H9 (cell line): ENCODE measurements around the gene TMC6. TPM values are rescaled to one million over a fixed set of nuclear protein-coding genes. Genes with fewer than 3 reads are reported as not detected.

Experiments used
- DNase-seq: peaks from one replicate; pipeline ENCODE4 v3.0.0-alpha.2; 2017
- H2AFZ ChIP-seq: one replicate; pipeline ENCODE4 v1.6.1; 2013; ENCODE audit warnings: mild to moderate bottlenecking, low read length, control low read depth, moderate library complexity
- H2AK5ac ChIP-seq: 2 replicates; pipeline ENCODE4 v1.6.1; 2013; ENCODE audit warnings: low read length, control low read depth, mixed read lengths; ENCODE audit not compliant: insufficient read length
- H2BK120ac ChIP-seq: one replicate; pipeline ENCODE4 v1.6.1; 2013; ENCODE audit warnings: low read depth, mild to moderate bottlenecking, low read length, control low read depth, inconsistent platforms; ENCODE audit not compliant: poor library complexity, severe bottlenecking
- H2BK12ac ChIP-seq: 2 replicates; pipeline ENCODE4 v1.6.1; 2013; ENCODE audit warnings: low read length, control low read depth, mixed read lengths, low read depth; ENCODE audit not compliant: insufficient read length
- H2BK15ac ChIP-seq: 2 replicates; pipeline ENCODE4 v1.6.1; 2013; ENCODE audit warnings: low read depth, low read length, control low read depth
- H2BK20ac ChIP-seq: one replicate; pipeline ENCODE4 v1.6.1; 2013; ENCODE audit warnings: low read depth, mild to moderate bottlenecking, low read length, control low read depth, inconsistent platforms; ENCODE audit not compliant: poor library complexity, severe bottlenecking
- H2BK5ac ChIP-seq: 2 replicates; pipeline ENCODE4 v1.6.1; 2013; ENCODE audit warnings: low read length, control low read depth, mixed read lengths; ENCODE audit not compliant: insufficient read length
- H3K14ac ChIP-seq: 2 replicates; pipeline ENCODE4 v1.6.1; 2013; ENCODE audit warnings: low read length, control low read depth; ENCODE audit not compliant: insufficient read depth
- H3K18ac ChIP-seq: 2 replicates; pipeline ENCODE4 v1.6.1; 2013; ENCODE audit warnings: low read depth, mild to moderate bottlenecking, mixed read lengths, low read length, control low read depth; ENCODE audit not compliant: insufficient read length
- H3K23ac ChIP-seq: 2 replicates; pipeline ENCODE4 v1.6.1; 2013; ENCODE audit warnings: low read length, control low read depth, mixed read lengths, low read depth; ENCODE audit not compliant: insufficient read length
- H3K23me2 ChIP-seq: 2 replicates; pipeline ENCODE4 v1.6.1; 2013; ENCODE audit warnings: low read depth, mild to moderate bottlenecking, mixed read lengths, low read length, control low read depth; ENCODE audit not compliant: insufficient read length, poor library complexity, severe bottlenecking
- H3K27ac ChIP-seq: 2 replicates; pipeline ENCODE4 v1.5.1; 2013; ENCODE audit warnings: low read length, control low read depth, mixed read lengths, low read depth; ENCODE audit not compliant: insufficient read length
- H3K27me3 ChIP-seq: 2 replicates; pipeline ENCODE4 v1.6.1; 2013; ENCODE audit warnings: low read length, control low read depth, inconsistent platforms; ENCODE audit not compliant: insufficient read depth
- H3K4ac ChIP-seq: 2 replicates; pipeline ENCODE4 v1.6.1; 2013; ENCODE audit warnings: low read depth, mild to moderate bottlenecking, control low read depth, inconsistent platforms, low read length, moderate library complexity
- H3K4me1 ChIP-seq: 2 replicates; pipeline ENCODE4 v1.6.1; 2013; ENCODE audit warnings: low read length, control low read depth, inconsistent platforms; ENCODE audit not compliant: insufficient read depth
- H3K4me2 ChIP-seq: 2 replicates; pipeline ENCODE4 v1.6.1; 2013; ENCODE audit warnings: low read length, control low read depth, mixed read lengths; ENCODE audit not compliant: insufficient read length, insufficient read depth
- H3K56ac ChIP-seq: 2 replicates; pipeline ENCODE4 v1.6.1; 2013; ENCODE audit warnings: low read depth, mild to moderate bottlenecking, mixed read lengths, low read length, control low read depth; ENCODE audit not compliant: insufficient read length
- H3K79me1 ChIP-seq: 2 replicates; pipeline ENCODE4 v1.6.1; 2013; ENCODE audit warnings: low read depth, mild to moderate bottlenecking, moderate library complexity, low read length, control low read depth, inconsistent platforms; ENCODE audit not compliant: insufficient read depth, poor library complexity, severe bottlenecking
- H3K79me2 ChIP-seq: 2 replicates; pipeline ENCODE4 v1.6.1; 2013; ENCODE audit warnings: low read length, control low read depth, inconsistent platforms; ENCODE audit not compliant: insufficient read depth
- H3K9ac ChIP-seq: 2 replicates; pipeline ENCODE4 v1.6.1; 2013; ENCODE audit warnings: low read length, control low read depth, mixed read lengths; ENCODE audit not compliant: insufficient read length; ENCODE audit errors: extremely low read depth
- H3K9me3 ChIP-seq: one replicate; pipeline ENCODE4 v1.6.1; 2013; ENCODE audit warnings: low read depth, low read length, inconsistent platforms; ENCODE audit not compliant: control insufficient read depth
- H3T11ph ChIP-seq: one replicate; pipeline ENCODE4 v1.6.1; 2013; ENCODE audit warnings: mild to moderate bottlenecking, low read length, control low read depth, inconsistent platforms
- H4K20me1 ChIP-seq: one replicate; pipeline ENCODE4 v1.6.1; 2013; ENCODE audit not compliant: control insufficient read depth, insufficient read length, insufficient read depth
- H4K5ac ChIP-seq: 2 replicates; pipeline ENCODE4 v1.6.1; 2013; ENCODE audit warnings: low read depth, mild to moderate bottlenecking, mixed read lengths, low read length, control low read depth; ENCODE audit not compliant: insufficient read length
- H4K8ac ChIP-seq: replicated peaks from 2 replicates; pipeline ENCODE4 v1.6.1; 2013; ENCODE audit warnings: low read length, control low read depth, mixed read lengths, low read depth; ENCODE audit not compliant: insufficient read length
- H4K91ac ChIP-seq: 2 replicates; pipeline ENCODE4 v1.6.1; 2013; ENCODE audit warnings: low read depth, mild to moderate bottlenecking, moderate library complexity, mixed read lengths, low read length, control low read depth; ENCODE audit not compliant: insufficient read length
- H3K27ac Mint-ChIP-seq, 3 experiments: 2 replicates in 2 of 3; 3 replicates in 1 of 3; pipeline ENCODE4 v1.8.0; 2020 to 2021; ENCODE audit warnings: mixed read lengths in 3 of 3, mild to moderate bottlenecking in 1 of 3, moderate library complexity in 1 of 3
- H3K27me3 Mint-ChIP-seq: 2 replicates; pipeline ENCODE4 v1.8.0; 2021; ENCODE audit warnings: low read depth, mild to moderate bottlenecking, moderate library complexity, mixed read lengths
- H3K36me3 Mint-ChIP-seq, 3 experiments: 2 replicates in 2 of 3; 3 replicates in 1 of 3; pipeline ENCODE4 v1.8.0; 2020 to 2021; ENCODE audit warnings: low read depth in 3 of 3, mixed read lengths in 3 of 3; ENCODE audit not compliant: insufficient read depth in 1 of 3
- H3K4me1 Mint-ChIP-seq, 2 experiments: 2 replicates each; pipeline ENCODE4 v1.8.0; 2020; ENCODE audit warnings: mixed read lengths in 2 of 2
- H3K4me3 Mint-ChIP-seq, 2 experiments: 2 replicates in 1 of 2; 3 replicates in 1 of 2; pipeline ENCODE4 v1.8.0; 2020 to 2021; ENCODE audit warnings: mild to moderate bottlenecking in 2 of 2, mixed read lengths in 2 of 2, moderate library complexity in 1 of 2
- H3K9me3 Mint-ChIP-seq, 2 experiments: 2 replicates in 1 of 2; 3 replicates in 1 of 2; pipeline ENCODE4 v1.8.0; 2020; ENCODE audit warnings: mild to moderate bottlenecking in 2 of 2, mixed read lengths in 2 of 2, moderate library complexity in 1 of 2
- WGBS: extraction: QIAGEN DNeasy Blood & Tissue Kit; methylation state at CpG from one replicate; pipeline ENCODE4 v1.1.7; 2013; ENCODE audit warnings: missing lambda C conversion rate, low lambda C conversion rate, mixed read lengths; ENCODE audit not compliant: insufficient read length; ENCODE audit errors: extremely low coverage; 5-methylcytosine and 5-hydroxymethylcytosine counted together
- total RNA-seq: library from RNA; stranded (reverse); gene quantifications from 2 replicates; pipeline ENCODE4 v1.2.1, GENCODE V29; 2021
- TF ChIP-seq, protein P1 (sequence below): fragments of 200-600 bp; sonication (generic); conservative IDR thresholded peaks from 3 replicates; pipeline ENCODE4 v1.8.0; 2021; ENCODE audit warnings: antibody characterized with exemption, mild to moderate bottlenecking

TMC6 gene
- total RNA-seq, 1 experiment from 2014 or later = 86.8 TPM

DNA sequence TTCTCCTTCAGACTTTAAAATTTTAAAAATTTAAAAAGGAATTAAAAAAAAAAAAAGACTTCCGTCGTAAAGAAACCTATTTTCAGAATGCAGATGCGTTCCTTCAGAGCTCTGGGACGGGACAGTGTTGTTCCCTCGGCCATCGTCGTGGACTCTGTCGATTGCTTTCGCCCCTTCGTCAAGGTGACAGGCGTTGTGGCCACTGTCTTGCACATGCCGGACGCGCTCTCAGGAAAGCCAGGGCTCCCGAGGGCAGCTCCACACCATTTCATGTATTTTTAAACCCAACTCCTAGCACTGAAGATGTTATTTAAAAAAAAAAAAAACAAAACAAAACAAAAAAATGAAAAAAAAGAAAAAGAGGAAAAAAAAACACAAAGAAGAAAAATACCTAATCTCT, 22.3 kb downstream of the TMC6 start:
- no peak overlapping the region for H4K8ac ChIP-seq
- H4K5ac ChIP-seq = no peak overlapping the region
- H3K9me3 Mint-ChIP-seq = peaks cover 6 to 7% of the 10 kb centered on the region in 2 experiments
- no peaks in the 10 kb centered on the region for H3K4me1 ChIP-seq
- no peak overlapping the region for H2BK12ac ChIP-seq
- DNase-seq = no peak
- no peak overlapping the region for H2BK5ac ChIP-seq
- H3K27me3 Mint-ChIP-seq = no peaks in the 10 kb centered on the region
- peaks cover 22 to 53% (median 44%) of the 10 kb centered on the region in 3 experiments for H3K36me3 Mint-ChIP-seq
- no peak overlapping the region for H3K56ac ChIP-seq
- TF ChIP-seq, protein P1, sequence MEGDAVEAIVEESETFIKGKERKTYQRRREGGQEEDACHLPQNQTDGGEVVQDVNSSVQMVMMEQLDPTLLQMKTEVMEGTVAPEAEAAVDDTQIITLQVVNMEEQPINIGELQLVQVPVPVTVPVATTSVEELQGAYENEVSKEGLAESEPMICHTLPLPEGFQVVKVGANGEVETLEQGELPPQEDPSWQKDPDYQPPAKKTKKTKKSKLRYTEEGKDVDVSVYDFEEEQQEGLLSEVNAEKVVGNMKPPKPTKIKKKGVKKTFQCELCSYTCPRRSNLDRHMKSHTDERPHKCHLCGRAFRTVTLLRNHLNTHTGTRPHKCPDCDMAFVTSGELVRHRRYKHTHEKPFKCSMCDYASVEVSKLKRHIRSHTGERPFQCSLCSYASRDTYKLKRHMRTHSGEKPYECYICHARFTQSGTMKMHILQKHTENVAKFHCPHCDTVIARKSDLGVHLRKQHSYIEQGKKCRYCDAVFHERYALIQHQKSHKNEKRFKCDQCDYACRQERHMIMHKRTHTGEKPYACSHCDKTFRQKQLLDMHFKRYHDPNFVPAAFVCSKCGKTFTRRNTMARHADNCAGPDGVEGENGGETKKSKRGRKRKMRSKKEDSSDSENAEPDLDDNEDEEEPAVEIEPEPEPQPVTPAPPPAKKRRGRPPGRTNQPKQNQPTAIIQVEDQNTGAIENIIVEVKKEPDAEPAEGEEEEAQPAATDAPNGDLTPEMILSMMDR = no peak
- no peak overlapping the region for H3K27ac ChIP-seq
- no peak overlapping the region for H3T11ph ChIP-seq
- no peaks in the 10 kb centered on the region for H3K23me2 ChIP-seq
- no peaks in the 10 kb centered on the region for H4K20me1 ChIP-seq
- H3K27me3 ChIP-seq = no peaks in the 10 kb centered on the region
- no peak overlapping the region for H3K14ac ChIP-seq
- peaks cover 10% of the 10 kb centered on the region for H3K9me3 ChIP-seq
- no peak overlapping the region for H3K23ac ChIP-seq
- WGBS = no CpG with 5 or more reads among the region's 15 CpGs
- no peak overlapping the region for H2AK5ac ChIP-seq
- H3K4me3 Mint-ChIP-seq = no peak overlapping the region
- H3K4me2 ChIP-seq = no peak overlapping the region
- no peak overlapping the region for H2AFZ ChIP-seq
- peak overlapping the region in 1 of 3 experiments; percentile 68; a peak in 3 of 7 replicates for H3K27ac Mint-ChIP-seq
- H3K4me1 Mint-ChIP-seq = peaks cover 5 to 6% of the 10 kb centered on the region in 2 experiments; a peak in 3 of 4 replicates
- no peaks in the 10 kb centered on the region for H3K79me2 ChIP-seq
- H2BK20ac ChIP-seq = no peak overlapping the region
- H4K91ac ChIP-seq = no peak overlapping the region
- no peak overlapping the region for H2BK120ac ChIP-seq
- H3K18ac ChIP-seq = no peak overlapping the region
- H3K4ac ChIP-seq = no peak overlapping the region
- no peak overlapping the region for H2BK15ac ChIP-seq
- no peaks in the 10 kb centered on the region for H3K79me1 ChIP-seq
- H3K9ac ChIP-seq = no peak overlapping the region
